ENCODE data around the gene UBE2B.
A peak's percentile ranks its signal among the peaks of the same experiment; 100 is the strongest.
"Not testable (repeated sequence)": the region's sequence is repeated elsewhere in the genome, so short reads cannot be mapped to it uniquely, and the experiment has no call there.

The UBE2B gene
- total RNA-seq: 40.1 to 54.6 reads per million in 2 experiments

DNA sequence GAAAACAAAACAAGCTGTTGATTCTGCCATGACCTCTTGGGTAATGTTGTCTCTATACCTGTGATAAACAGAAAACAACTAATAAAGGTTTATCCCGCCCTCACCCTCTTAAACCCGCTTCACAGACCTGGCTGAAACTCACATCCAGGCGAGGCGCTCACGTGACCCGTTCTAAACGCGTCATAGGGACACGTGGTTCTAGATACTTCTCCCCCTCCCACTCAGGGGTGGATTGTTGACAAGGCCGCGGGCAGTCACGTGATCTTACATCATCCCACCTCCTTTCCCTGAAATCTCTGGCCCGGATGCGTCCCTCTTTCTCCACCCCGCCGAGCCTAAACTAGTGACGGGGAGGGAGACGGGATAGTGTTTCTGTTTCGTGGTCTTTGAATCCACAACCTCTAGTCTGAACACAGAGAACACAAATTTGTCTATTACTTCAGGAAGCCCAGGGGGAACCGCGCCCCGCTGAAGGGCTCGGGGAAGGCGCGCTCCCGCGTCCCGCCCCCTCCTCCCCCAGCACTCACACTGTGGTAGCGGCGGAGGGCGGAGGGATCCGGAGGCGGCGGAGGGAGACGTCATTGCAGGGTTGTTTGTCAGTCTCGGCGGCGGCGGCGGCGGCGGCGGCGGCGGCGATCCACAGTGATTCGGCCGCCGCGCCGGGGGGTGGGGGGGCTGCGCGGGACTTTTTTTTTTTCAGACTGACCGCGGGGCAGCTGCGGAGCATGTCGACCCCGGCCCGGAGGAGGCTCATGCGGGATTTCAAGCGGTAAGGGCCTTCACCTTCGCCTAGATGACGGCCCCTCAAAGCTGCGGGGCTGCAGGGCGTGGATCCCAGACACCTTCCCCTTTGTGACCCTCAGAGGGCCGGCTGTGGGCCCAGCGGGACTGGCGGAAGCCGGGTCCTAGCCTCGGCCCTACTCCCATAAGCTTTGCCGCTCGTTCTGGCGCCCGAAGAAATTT, at the start of gene UBE2B:
UBE2B (plus strand) TSS at position 699 of the 963 bp plus-strand sequence; CDS start at position 726, 27 bp downstream.
- DNase-seq (ENCODE audit: low read depth): peak; percentile 96

GRCh38 chr5:134327327-134327726, 44.0 kb upstream of the UBE2B start:
- DNase-seq (ENCODE audit: low read depth): no peak

DNA sequence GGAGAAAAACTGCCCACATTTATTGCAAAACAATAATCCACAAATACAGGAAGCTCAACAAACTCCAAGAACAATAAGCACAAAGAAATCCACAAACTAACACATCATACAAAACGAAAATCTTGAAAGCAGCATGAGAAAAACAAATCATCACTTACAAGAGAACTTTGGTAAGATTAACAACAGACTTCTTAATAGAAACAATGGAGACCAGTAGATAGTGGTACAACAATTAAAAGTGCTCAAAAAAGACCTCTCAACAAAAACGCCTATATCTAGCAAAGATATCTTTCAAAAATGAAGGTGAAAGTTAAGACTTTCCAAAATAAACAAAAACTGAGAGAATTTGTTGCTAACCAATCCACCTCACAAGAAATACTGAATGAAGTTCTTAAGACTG, 42.8 kb upstream of the UBE2B start:
- no peak for DNase-seq (ENCODE audit: low read depth)

DNA sequence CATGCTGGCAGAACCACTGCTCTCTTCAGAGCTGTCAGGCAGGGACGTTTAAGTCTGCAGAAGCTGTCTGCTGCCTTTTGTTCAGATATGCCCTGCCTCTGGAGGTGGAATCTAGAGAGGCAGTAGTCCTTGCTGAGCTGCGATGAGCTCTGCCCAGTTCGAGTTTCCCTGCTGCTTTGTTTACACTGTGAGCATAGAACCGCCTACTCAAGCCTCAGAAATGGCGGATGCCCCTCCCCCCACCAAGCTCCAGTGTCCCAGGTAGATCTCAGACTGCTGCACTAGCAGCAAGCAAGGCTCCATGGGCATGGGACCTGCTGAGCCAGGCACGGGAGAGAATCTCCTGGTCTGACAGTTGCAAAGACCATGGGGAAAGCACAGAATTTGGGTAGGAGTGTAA, 34.5 kb upstream of the UBE2B start:
- DNase-seq (ENCODE audit: low read depth): not testable (repeated sequence)

GRCh38 chr5:134343500-134343899, 27.9 kb upstream of the UBE2B start:
- not testable (repeated sequence) for DNase-seq (ENCODE audit: low read depth)

GRCh38 chr5:134345476-134345875, 25.9 kb upstream of the UBE2B start:
- DNase-seq (ENCODE audit: low read depth): not testable (repeated sequence)

DNA sequence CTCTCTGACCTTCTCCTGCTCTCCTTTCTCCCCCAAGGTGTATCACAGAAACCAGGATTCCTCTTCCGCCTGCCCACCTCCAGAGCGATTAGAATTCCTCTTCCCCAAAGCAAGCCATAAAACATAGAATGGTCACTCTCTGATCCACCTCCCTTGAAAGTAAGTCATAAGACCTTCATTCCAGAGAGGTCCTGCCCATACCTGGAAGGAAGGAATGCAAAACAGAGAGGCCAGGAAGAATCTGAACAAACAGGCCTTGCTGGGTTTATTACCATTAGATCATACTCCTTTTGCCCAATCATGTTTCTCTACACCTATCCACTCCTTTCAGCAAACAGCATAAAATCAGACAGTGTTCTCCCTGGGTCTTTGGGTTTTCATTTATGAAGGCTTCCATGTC, 25.4 kb upstream of the UBE2B start:
- DNase-seq (ENCODE audit: low read depth): no peak

- DNase-seq (ENCODE audit: low read depth): no peak
Measured at GRCh38 chr5:134349463-134349862, 21.9 kb upstream of the UBE2B start.

DNA sequence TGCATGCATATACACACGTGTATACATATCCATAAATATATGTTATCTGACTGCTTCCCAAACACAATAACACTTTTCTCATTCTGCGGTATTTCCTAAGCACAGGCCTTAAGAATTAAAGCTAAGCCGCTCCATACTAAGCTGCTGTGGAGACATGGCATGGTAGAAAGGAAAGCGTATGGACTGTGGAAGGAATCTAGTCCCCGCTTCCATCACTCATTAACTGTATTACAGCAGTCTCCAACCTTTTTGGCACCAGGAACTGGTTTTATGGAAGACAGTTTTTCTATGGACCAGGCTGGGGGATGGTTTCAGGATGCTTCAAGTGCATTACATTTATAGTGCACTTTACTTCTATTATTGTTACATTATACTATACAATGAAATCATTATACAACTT, 15.7 kb upstream of the UBE2B start:
- DNase-seq (ENCODE audit: low read depth): no peak

DNA sequence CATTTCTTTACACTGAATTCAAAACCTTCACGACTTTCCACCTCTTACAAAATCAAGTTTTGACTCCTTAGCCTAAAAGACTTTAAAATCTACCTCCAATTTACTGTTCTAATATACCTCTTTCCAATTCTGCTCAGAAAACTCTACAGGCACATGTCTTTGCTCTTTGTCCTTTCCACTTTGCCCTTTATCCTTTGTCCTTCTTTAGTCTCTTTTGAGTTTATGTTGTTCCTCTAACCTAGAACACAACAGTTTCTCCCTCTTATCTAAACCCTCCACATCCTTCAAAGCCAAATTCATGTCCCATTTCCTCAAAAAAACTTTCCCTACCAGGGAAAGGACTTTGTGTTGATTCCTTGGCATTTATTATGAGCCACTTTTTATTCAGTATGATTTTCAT, 5.8 kb upstream of the UBE2B start:
- no peak for DNase-seq (ENCODE audit: low read depth)

DNA sequence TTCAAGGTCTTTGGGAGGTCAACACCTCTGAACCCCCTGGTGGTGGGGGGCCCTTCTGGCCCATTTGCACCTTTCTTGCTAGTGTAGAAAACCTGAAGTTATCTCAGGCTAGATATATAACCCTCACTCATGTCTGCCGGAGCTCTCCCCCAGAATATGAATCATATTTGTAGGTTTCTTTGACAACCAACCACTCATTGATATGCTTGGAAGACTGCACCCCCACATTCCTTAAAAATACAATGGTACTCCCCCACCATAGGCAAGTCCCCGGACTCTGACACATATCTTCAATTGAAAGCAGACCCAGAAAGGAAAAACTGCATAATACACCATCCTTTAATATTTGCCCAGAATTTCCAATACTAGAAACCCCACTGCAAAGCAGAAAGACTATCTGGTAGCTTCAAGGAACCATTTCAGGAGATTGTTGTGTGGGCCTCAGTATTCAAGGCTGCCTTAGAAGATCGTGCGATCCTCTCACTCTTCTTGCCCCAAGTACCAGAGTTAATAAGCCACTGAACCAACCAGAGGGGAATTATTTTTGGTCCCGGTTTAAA, 978 bp upstream of the UBE2B start:
- DNase-seq (ENCODE audit: low read depth): no peak

DNA sequence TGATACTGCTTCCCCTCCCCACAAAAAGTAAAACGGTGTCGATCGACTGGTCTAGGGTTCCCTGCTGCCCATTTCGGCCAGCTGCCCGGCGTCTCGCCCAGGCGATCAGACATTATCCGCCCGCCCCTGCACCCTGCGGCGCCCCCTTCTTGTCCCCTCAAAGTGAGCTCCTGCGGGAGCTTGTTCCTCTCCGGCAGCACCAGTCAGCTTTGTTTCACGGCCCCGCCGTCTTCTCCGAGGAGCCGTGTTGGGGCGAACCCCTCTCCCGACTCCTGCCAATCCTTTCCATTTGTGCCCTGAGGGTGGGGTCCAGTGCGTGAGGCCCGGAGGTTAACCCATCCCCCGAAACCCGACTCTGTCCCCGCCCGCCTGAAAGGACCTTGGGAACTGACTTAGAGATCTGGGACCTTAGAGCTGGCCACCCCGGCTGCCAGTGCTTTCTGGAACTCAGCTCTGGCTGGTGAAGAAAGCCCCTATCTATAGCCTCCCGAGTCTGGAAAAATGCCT, 518 bp downstream of the UBE2B start:
- DNase-seq (ENCODE audit: low read depth): no peak

- DNase-seq (ENCODE audit: low read depth): not testable (repeated sequence)
Measured at GRCh38 chr5:134373633-134374032, 2.3 kb downstream of the UBE2B start.

DNA sequence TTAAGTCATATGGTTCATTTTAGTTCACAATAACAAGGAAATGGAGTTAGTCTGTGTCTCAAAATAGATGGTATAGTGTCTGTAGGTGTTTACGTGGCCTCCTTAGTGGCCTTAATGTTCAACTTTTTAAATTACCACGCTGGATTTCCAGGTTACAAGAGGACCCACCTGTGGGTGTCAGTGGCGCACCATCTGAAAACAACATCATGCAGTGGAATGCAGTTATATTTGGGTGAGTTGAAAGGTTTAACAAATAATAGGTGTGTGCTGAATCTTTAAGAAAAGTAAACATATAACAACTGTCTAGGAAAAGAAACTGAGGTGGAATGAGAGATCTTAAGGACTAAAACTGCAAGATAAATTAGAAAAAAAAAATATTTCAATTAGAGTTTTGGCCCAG, 2.9 kb downstream of the UBE2B start:
- no peak for DNase-seq (ENCODE audit: low read depth)

GRCh38 chr5:134380346-134380745, 9.0 kb downstream of the UBE2B start:
- no peak for DNase-seq (ENCODE audit: low read depth)

GRCh38 chr5:134382204-134382603, 10.8 kb downstream of the UBE2B start:
- DNase-seq (ENCODE audit: low read depth): not testable (repeated sequence)

DNA sequence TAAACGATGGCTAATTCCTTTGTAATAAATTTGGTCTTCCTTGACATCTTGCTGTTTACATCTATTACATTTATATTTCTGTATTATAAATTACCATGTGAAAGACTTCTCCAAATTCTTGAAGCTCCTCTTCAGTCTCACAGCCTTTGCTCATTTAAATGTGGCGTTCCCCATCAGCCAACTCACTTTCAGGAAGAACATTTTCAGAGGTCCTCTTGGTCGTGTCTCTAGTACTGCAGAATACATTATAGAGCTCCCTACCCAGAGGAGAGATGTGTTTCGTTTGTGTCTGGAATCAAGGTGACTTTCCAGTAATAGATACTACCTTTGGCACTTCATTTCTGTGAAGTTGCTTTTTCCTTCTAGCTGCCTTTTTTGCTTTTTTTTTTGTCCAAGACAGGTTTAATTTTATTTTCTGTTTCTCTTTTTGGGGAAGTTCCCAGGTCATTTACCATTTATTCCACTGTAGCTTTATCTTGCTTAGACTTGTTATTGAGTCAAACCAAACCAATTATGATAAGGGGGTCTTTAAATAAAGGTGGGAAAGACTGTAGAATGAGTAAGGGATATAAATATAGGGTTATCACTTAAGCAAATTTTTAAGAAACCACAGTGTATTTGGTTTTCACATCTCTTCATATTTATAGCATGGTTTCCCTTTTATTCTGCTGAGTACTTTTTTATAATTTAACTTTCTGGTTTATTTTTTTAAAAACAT, 12.8 kb downstream of the UBE2B start:
- no peak for DNase-seq (ENCODE audit: low read depth)

DNA sequence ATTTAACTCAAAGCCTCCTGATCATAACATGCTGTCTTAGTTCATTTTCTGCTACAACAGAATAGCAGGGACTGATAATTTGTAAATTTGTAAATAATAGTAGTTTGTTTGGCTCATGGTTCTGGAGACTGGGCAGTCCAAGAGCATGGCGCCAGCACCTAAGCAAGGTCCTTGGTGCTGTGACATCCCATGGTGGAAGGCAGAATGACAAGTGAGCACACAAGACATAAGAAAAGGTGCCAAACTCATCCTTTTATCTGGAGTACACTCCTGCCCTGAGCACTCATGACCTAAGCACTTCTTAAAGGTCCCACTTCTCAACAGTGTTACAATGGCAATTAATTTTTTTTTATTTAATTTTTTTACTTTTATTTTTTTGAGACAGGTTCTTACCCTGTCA, 16.1 kb downstream of the UBE2B start:
- DNase-seq (ENCODE audit: low read depth): no peak

DNA sequence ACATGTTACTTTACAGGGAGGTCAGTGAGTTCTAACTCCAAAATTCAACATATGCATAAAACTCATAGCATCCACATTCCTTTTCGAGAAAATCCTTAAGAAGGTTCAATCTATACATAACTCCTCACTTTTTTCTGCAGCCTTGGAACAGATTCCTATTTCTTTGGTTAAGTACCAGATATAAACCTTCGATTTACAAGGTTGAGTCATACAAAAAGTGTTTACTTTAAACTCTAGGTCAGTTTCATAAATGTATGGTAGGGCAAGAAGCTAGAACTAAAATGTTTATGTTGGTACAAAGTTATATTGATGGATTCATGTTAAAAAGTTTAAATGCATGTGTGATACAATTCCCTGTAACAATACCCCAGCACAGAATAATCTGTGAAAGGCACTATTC, 20.9 kb downstream of the UBE2B start:
- DNase-seq (ENCODE audit: low read depth): no peak

DNA sequence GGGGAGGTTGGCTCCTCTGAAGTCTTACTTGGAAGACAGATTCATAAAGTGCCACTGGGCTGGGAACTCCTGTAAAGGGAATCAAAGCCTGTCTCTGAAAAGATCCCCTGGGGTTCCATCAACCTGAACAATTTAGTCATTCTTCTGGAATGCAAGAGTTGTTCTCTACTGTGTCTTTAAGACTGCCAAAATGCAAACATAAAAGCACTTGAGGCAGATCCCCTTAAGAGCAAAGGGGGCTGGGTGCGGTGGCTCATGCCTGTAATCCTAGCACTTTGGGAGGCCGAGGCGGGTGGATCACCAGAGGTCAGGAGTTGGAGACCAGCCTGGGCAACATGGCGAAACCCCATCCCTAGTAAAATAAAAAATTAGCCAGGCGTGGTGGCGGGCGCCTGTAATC, 23.6 kb downstream of the UBE2B start:
- no peak for DNase-seq (ENCODE audit: low read depth)

DNA sequence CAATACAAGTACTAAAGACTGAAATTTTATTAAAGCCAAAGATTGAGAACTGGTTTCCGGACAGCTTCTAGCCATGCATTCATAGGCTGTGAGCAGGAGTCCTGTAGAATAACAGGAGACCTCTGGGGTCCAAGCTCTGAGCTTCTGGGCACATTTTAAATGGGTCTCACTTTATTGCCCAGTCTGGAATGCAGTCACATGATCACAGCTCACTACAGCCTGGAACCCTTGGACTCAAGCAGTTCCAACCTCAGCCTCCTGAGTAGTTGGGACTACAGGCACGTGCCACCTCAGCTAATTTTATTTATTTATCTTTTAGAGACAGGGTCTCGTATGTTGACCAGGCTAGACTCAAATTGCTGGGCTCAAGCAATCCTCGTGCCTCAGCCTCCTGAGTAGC, 24.9 kb downstream of the UBE2B start:
- DNase-seq (ENCODE audit: low read depth): no peak

DNA sequence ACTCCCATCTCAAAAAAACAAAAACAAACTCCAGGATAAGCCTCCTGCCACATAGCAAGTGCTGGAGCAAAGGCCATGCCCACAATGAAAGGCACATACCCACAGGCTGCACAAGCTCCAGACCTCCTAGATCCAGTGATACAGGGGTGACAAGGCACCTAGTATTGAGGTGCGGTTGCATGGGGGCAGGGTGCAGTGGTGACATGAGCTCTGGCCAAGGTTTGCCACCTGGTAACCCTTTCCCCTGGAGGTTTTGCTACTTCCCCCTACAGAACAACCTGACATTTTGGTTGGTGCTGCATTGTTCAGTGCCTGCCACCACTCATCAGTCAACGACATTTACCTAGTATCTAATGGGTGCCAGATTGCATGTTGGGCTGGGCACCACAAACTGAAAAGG, 25.8 kb downstream of the UBE2B start:
- no peak for DNase-seq (ENCODE audit: low read depth)
